ENCODE measurements around the gene CTSC. TPM values are rescaled to one million over a fixed set of nuclear protein-coding genes. Genes with fewer than 3 reads are reported as not detected.

The CTSC gene
- total and polyA plus RNA-seq, 9 of the 15 experiments (the other 6 are each of a cell fraction or from before 2014, with no cell fraction given), result 113 to 403 (median 187) TPM

GRCh38 chr11:88333862-88334261 lies 3.7 kb downstream of the CTSC start (continued):
- TF ChIP-seq ATF3 (IDR thresholded peaks at IDR 0.05) (no peak), ATF3 (CRISPR knock-in tag; conservative IDR thresholded peaks at IDR 0.05) (no peak), ZNF766 (CRISPR knock-in tag; conservative IDR thresholded peaks at IDR 0.05) (no peak)

GRCh38 chr11:88332851-88333250 lies 4.7 kb downstream of the CTSC start:
- no peak for FAIRE-seq
- Histone ChIP-seq H3K9ac (ENCODE audit: insufficient read depth in 1 of 2, low read depth in 2 of 2, low read length in 2 of 2) (no peak overlapping the region), H3K36me3 (ENCODE audit: control insufficient read depth, insufficient read depth, low read length) (peaks cover 78% of the 10 kb centered on the region), H3K27ac (ENCODE audit: extremely low read depth, low read depth, low read length) (no peak overlapping the region), H3K79me2 (ENCODE audit: control insufficient read depth, insufficient read depth, low read length) (peaks cover 97% of the 10 kb centered on the region), H3K4me2 (ENCODE audit: insufficient read depth, low read length) (no peak overlapping the region), H3K9me1 (ENCODE audit: control insufficient read depth, insufficient read depth, low read length) (no peaks in the 10 kb centered on the region), H3K27me3 (ENCODE audit: control insufficient read depth in 2 of 2, insufficient read depth in 2 of 2, low read length in 2 of 2) (no peaks in the 10 kb centered on the region), H3K4me1 (replicated peaks in 1 of 2; ENCODE audit: control insufficient read depth in 2 of 2, insufficient read depth in 2 of 2, low read length in 2 of 2) (peaks cover 3 to 13% of the 10 kb centered on the region in 2 experiments; a peak in 3 of 5 replicates), H4K20me1 (replicated peaks; ENCODE audit: control insufficient read depth, insufficient read depth, low read length) (no peaks in the 10 kb centered on the region), H3K4me3 (no peak overlapping the region), H3K9me3 (replicated peaks; ENCODE audit: control insufficient read depth, insufficient read depth, low read depth, low read length) (no peaks in the 10 kb centered on the region), H2AFZ (ENCODE audit: low read depth, low read length) (no peak overlapping the region)
- TF ChIP-seq PURB (CRISPR knock-in tag; IDR thresholded peaks at IDR 0.05; ENCODE audit: low read depth) (no peak), CHD7 (IDR thresholded peaks at IDR 0.05; ENCODE audit: low read depth, low read length) (no peak), CGGBP1 (CRISPR knock-in tag; IDR thresholded peaks at IDR 0.05) (no peak)
- DNase-seq (ENCODE audit: extremely low read depth in 1 of 4, low spot score in 3 of 4), result no peak
- no peak for ATAC-seq
- POLR2A ChIA-PET, result interaction anchor here (0.6 kb wide), 1 partner anchor 15 kb away, joined by 3 read pairs; no protein-coding TSS in a partner anchor
- BruUV-seq (replicated peaks), result no TSS peak
- intact Hi-C loops (cut with micrococcal nuclease), result no loop called here
- 100% methylated on average over 1 of the region's 1 CpG for WGBS (ENCODE audit: insufficient coverage, low coverage, missing lambda C conversion rate)
- in situ Hi-C loops (cut with MboI), result no loop called here
- CTCF ChIA-PET (ENCODE audit: low intra/inter-chr PET ratio), result no interaction called here

All from K562 (cell line).